SK-N-SH treated with all-trans-retinoic acid at 6 μM for 48 hours (cell line): Measurements from ENCODE around the gene HPGD.

Source experiments
- ARNTL ChIP-seq: fragments of 450-650 bp; formaldehyde crosslinking; IDR thresholded peaks from 2 replicates; pipeline ENCODE4 v1.5.0; 2020; ENCODE audit warnings: low read depth, mild to moderate bottlenecking, moderate library complexity, borderline replicate concordance
- GLIS3 ChIP-seq: fragments of 250-450 bp; sonication (Bioruptor Pico); IDR thresholded peaks from 2 replicates; pipeline ENCODE4 v1.5.0; 2020; ENCODE audit warnings: mild to moderate bottlenecking, moderate library complexity
- ZNF8 ChIP-seq: fragments of 450-650 bp; formaldehyde crosslinking; IDR thresholded peaks from 2 replicates; pipeline ENCODE4 v1.5.0; 2020; ENCODE audit warnings: mild to moderate bottlenecking, moderate library complexity
- TF ChIP-seq, protein P1 (sequence below): fragments of 250-450 bp; sonication (Bioruptor Pico); IDR thresholded peaks from 2 replicates; pipeline ENCODE4 v1.5.0; 2020; ENCODE audit warnings: mild to moderate bottlenecking, moderate library complexity
- TF ChIP-seq, protein P2 (sequence below): fragments of 250-450 bp; sonication (Bioruptor Pico); IDR thresholded peaks from 2 replicates; pipeline ENCODE4 v1.8.0; 2020; ENCODE audit warnings: mild to moderate bottlenecking, moderate library complexity, borderline replicate concordance

DNA sequence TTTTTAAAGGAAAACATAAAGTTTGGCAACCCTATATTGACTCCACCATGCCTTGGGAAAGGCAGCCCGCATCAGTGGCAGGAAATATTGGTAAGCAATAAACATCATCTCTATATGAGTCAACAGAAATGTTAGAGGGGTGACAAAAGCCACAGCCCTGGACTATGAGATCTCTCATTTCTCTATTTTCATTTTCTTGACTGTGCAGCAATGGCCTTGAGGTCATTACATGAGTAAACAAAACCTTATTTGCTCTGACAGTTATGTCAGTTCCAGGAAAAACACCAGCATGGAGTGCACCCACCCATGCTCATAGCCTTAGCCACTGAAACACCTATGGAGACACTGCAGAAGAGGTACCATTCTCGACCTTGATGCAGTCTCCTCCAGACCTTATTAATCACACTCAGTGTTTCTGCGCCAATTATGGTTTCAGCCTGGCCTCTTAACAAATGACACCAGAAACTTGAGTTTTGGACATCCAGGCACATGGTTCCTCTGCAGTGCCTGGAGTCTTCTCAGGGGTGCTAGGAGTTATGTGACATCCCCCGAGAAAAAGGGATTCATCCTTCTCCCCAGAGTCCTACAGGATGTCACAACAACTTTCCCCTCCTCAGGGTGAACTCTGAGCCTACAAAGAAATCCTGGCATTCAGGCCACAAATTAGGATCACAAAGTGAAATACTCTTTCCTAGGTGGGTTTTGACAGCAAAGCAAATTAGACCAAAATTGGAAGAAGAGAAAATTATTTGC, 16.0 kb upstream of the HPGD start:
- TF ChIP-seq ZNF8 (CRISPR knock-in tag) (no peak), ARNTL (CRISPR knock-in tag) (no peak), GLIS3 (CRISPR knock-in tag) (no peak)
- TF ChIP-seq, protein P1, sequence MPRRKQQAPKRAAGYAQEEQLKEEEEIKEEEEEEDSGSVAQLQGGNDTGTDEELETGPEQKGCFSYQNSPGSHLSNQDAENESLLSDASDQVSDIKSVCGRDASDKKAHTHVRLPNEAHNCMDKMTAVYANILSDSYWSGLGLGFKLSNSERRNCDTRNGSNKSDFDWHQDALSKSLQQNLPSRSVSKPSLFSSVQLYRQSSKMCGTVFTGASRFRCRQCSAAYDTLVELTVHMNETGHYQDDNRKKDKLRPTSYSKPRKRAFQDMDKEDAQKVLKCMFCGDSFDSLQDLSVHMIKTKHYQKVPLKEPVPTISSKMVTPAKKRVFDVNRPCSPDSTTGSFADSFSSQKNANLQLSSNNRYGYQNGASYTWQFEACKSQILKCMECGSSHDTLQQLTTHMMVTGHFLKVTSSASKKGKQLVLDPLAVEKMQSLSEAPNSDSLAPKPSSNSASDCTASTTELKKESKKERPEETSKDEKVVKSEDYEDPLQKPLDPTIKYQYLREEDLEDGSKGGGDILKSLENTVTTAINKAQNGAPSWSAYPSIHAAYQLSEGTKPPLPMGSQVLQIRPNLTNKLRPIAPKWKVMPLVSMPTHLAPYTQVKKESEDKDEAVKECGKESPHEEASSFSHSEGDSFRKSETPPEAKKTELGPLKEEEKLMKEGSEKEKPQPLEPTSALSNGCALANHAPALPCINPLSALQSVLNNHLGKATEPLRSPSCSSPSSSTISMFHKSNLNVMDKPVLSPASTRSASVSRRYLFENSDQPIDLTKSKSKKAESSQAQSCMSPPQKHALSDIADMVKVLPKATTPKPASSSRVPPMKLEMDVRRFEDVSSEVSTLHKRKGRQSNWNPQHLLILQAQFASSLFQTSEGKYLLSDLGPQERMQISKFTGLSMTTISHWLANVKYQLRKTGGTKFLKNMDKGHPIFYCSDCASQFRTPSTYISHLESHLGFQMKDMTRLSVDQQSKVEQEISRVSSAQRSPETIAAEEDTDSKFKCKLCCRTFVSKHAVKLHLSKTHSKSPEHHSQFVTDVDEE (CRISPR knock-in tag), result no peak
- TF ChIP-seq, protein P2, sequence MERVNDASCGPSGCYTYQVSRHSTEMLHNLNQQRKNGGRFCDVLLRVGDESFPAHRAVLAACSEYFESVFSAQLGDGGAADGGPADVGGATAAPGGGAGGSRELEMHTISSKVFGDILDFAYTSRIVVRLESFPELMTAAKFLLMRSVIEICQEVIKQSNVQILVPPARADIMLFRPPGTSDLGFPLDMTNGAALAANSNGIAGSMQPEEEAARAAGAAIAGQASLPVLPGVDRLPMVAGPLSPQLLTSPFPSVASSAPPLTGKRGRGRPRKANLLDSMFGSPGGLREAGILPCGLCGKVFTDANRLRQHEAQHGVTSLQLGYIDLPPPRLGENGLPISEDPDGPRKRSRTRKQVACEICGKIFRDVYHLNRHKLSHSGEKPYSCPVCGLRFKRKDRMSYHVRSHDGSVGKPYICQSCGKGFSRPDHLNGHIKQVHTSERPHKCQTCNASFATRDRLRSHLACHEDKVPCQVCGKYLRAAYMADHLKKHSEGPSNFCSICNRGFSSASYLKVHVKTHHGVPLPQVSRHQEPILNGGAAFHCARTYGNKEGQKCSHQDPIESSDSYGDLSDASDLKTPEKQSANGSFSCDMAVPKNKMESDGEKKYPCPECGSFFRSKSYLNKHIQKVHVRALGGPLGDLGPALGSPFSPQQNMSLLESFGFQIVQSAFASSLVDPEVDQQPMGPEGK (CRISPR knock-in tag), result no peak
